Measurements from ENCODE around the gene PSMD9. TPM values are rescaled to one million over a fixed set of nuclear protein-coding genes. Genes with fewer than 3 reads are reported as not detected.

Gene PSMD9
- total and polyA plus RNA-seq, 10 of the 15 experiments (the other 5 are each of a cell fraction or from before 2014, with no cell fraction given): 14.6 to 152 (median 58.1) TPM

- TF ChIP-seq ATF3 (IDR thresholded peaks at IDR 0.05; ENCODE audit: borderline replicate concordance, extremely low read depth, low read depth, low read length) (peak; percentile 89), IKZF2 (IDR thresholded peaks at IDR 0.05) (peak; percentile 44 to 47; a peak in 3 of 4 replicates), E2F4 (IDR thresholded peaks at IDR 0.05; ENCODE audit: low read depth, low read length) (no peak), IRF4 (IDR thresholded peaks at IDR 0.05; ENCODE audit: low read depth, low read length) (peak; percentile 42; the same call in 1 of the 2 replicates), RFX5 (IDR thresholded peaks at IDR 0.05; ENCODE audit: low read depth, low read length) (peak; percentile 97), POLR2AphosphoS5 (IDR thresholded peaks at IDR 0.05; ENCODE audit: low read length) (peak; percentile 35; the same call in 1 of the 2 replicates), RELA (IDR thresholded peaks at IDR 0.05; ENCODE audit: borderline replicate concordance, partially characterized antibody) (peak; percentile 82), CHD2 (IDR thresholded peaks at IDR 0.05; ENCODE audit: borderline replicate concordance, low read depth, low read length) (peak; percentile 70), ESRRA (IDR thresholded peaks at IDR 0.05; ENCODE audit: low read length) (no peak), ATF2 (IDR thresholded peaks at IDR 0.05; ENCODE audit: low read length) (no peak), SP1 (IDR thresholded peaks at IDR 0.05; ENCODE audit: low read depth, low read length) (peak; percentile 38), ZBTB33 (IDR thresholded peaks at IDR 0.05) (0 out of 2 replicates have a peak, but pooled peaks have one; percentile 21), DPF2 (IDR thresholded peaks at IDR 0.05) (0 out of 2 replicates have a peak, but pooled peaks have one; percentile 22), HDGF (IDR thresholded peaks at IDR 0.05) (peak; percentile 83; the same call in 1 of the 2 replicates), NBN (IDR thresholded peaks at IDR 0.05) (peak; percentile 52; the same call in 1 of the 2 replicates), TBL1XR1 (IDR thresholded peaks at IDR 0.05; ENCODE audit: low read depth, low read length) (0 out of 2 replicates have a peak, but pooled peaks have one; percentile 18), SIN3A (IDR thresholded peaks at IDR 0.05; ENCODE audit: low read depth, low read length) (peak; percentile 84; the same call in 1 of the 2 replicates), SUZ12 (IDR thresholded peaks at IDR 0.05; ENCODE audit: unreplicated experiment) (no peak), SRF (IDR thresholded peaks at IDR 0.05; ENCODE audit: low read depth in 2 of 2, low read length in 2 of 2) (peak; percentile 97 to 99), GATAD2B (conservative IDR thresholded peaks at IDR 0.05; ENCODE audit: low read depth) (peak; percentile 43; the same call in 1 of the 2 replicates), BMI1 (IDR thresholded peaks at IDR 0.05; ENCODE audit: borderline replicate concordance) (peak; percentile 98), E4F1 (IDR thresholded peaks at IDR 0.05; ENCODE audit: borderline replicate concordance, partially characterized antibody) (no peak), SMC3 (IDR thresholded peaks at IDR 0.05; ENCODE audit: borderline replicate concordance, low read length) (peak; percentile 54; the same call in 1 of the 2 replicates), WRNIP1 (IDR thresholded peaks at IDR 0.05; ENCODE audit: borderline replicate concordance, low read depth, low read length) (no peak)
Observed at GRCh38 chr12:121917950-121918678, 29.5 kb downstream of the PSMD9 start, which contains the start of gene CFAP251 (continued).

Data from GM12878 (cell line).